CD1c-positive myeloid dendritic cell (primary cell): ENCODE measurements around the gene FGF10.

Experiments used
- DNase-seq: peaks from one replicate; pipeline ENCODE4 v3.0.0-alpha.2; 2016; ENCODE audit errors: extremely low spot score

Gene FGF10

GRCh38 chr5:44356231-44356630 lies 33.0 kb downstream of the FGF10 start:
- DNase-seq: no peak

GRCh38 chr5:44345871-44346270 lies 43.3 kb downstream of the FGF10 start:
- DNase-seq: no peak

- no peak for DNase-seq
Observed at GRCh38 chr5:44336708-44337107, 52.5 kb downstream of the FGF10 start.

- DNase-seq: no peak
Observed at GRCh38 chr5:44334622-44335021, 54.6 kb downstream of the FGF10 start.

- peak; percentile 2 for DNase-seq
Observed at GRCh38 chr5:44332285-44332971, 56.8 kb downstream of the FGF10 start.

GRCh38 chr5:44331471-44332050 lies 57.7 kb downstream of the FGF10 start:
- no peak for DNase-seq

GRCh38 chr5:44329716-44330115 lies 59.5 kb downstream of the FGF10 start:
- no peak for DNase-seq

GRCh38 chr5:44321144-44321725 lies 68.0 kb downstream of the FGF10 start:
- no peak for DNase-seq

- DNase-seq: no peak
Observed at GRCh38 chr5:44320188-44320587, 69.0 kb downstream of the FGF10 start.

GRCh38 chr5:44318883-44319282 lies 70.3 kb downstream of the FGF10 start:
- no peak for DNase-seq

GRCh38 chr5:44312374-44312773 lies 76.8 kb downstream of the FGF10 start:
- no peak for DNase-seq

GRCh38 chr5:44300551-44300950 lies 88.7 kb downstream of the FGF10 start:
- no peak for DNase-seq

GRCh38 chr5:44299394-44299793 lies 89.8 kb downstream of the FGF10 start:
- no peak for DNase-seq

GRCh38 chr5:44294516-44294915 lies 94.7 kb downstream of the FGF10 start:
- no peak for DNase-seq

- no peak for DNase-seq
Observed at GRCh38 chr5:44292736-44293135, 96.5 kb downstream of the FGF10 start.

GRCh38 chr5:44278469-44278868 lies 110.8 kb downstream of the FGF10 start:
- no peak for DNase-seq

- DNase-seq: no peak
Observed at GRCh38 chr5:44275908-44276307, 113.3 kb downstream of the FGF10 start.

- no peak for DNase-seq
Observed at GRCh38 chr5:44275329-44275728, 113.9 kb downstream of the FGF10 start.

- DNase-seq: no peak
Observed at GRCh38 chr5:44267909-44268308, 121.3 kb downstream of the FGF10 start.

GRCh38 chr5:44266882-44267576 lies 122.2 kb downstream of the FGF10 start:
- DNase-seq: no peak

GRCh38 chr5:44265713-44266112 lies 123.5 kb downstream of the FGF10 start:
- DNase-seq: no peak

GRCh38 chr5:44260793-44261192 lies 128.4 kb downstream of the FGF10 start:
- no peak for DNase-seq
